IMR-90 (cell line): ENCODE measurements around the gene TADA1. TPM values are rescaled to one million over a fixed set of nuclear protein-coding genes. Genes with fewer than 3 reads are reported as not detected.

Source experiments
- ATAC-seq: fragments of 200-7000 bp; cut with Tn5 transposase; 2 replicates; pipeline ENCODE4 v1.9.1; 2020; ENCODE audit warnings: low read depth, mild to moderate bottlenecking, moderate library complexity
- BruUV-seq: library from RNA; stranded (reverse); fragments of 400-500 nt; replicated peaks from 2 replicates; lab custom pipeline; 2021; lab: Mats Ljungman, UMichigan
- CTCF ChIA-PET: fragments of 300-600 bp; formaldehyde crosslinking; extraction: SDS; loops from one replicate; lab custom pipeline; 2021; ENCODE audit warnings: antibody characterized with exemption; lab: Yijun Ruan, JAX
- POLR2A ChIA-PET: fragments of 300-600 bp; sonication (Branson Sonifier 250); formaldehyde crosslinking; loops from one replicate; lab custom pipeline; 2022; ENCODE audit warnings: antibody characterized with exemption; ENCODE audit not compliant: unreplicated experiment; lab: Charles Lee
- DNase-seq: peaks from one replicate; pipeline ENCODE4 v3.0.0; 2013
- H2AFZ ChIP-seq: replicated peaks from 2 replicates; pipeline ENCODE3; 2013; ENCODE audit warnings: low read length, mild to moderate bottlenecking; ENCODE audit not compliant: poor library complexity
- H2AK5ac ChIP-seq: 2 replicates; pipeline ENCODE4 v1.6.1; 2013; ENCODE audit warnings: low read depth, low read length, inconsistent platforms
- H2AK9ac ChIP-seq: replicated peaks from 2 replicates; pipeline ENCODE3; 2013; ENCODE audit warnings: mild to moderate bottlenecking, low read depth, low read length, moderate library complexity; ENCODE audit not compliant: poor library complexity
- H2BK120ac ChIP-seq: 2 replicates; pipeline ENCODE4 v1.6.1; 2013; ENCODE audit warnings: low read depth, low read length, inconsistent platforms
- H2BK15ac ChIP-seq: 3 replicates; pipeline ENCODE4 v1.6.1; 2013; ENCODE audit warnings: low read depth, low read length, inconsistent platforms
- H2BK20ac ChIP-seq: 2 replicates; pipeline ENCODE4 v1.6.1; 2013; ENCODE audit warnings: low read depth, mild to moderate bottlenecking, inconsistent platforms, low read length, moderate library complexity
- H2BK5ac ChIP-seq: 2 replicates; pipeline ENCODE4 v1.6.1; 2013; ENCODE audit warnings: mild to moderate bottlenecking, low read depth, low read length, inconsistent platforms; ENCODE audit not compliant: poor library complexity, severe bottlenecking
- H3K14ac ChIP-seq: replicated peaks from 2 replicates; pipeline ENCODE4 v1.6.1; 2013; ENCODE audit warnings: low read depth, low read length, inconsistent platforms
- H3K18ac ChIP-seq: 2 replicates; pipeline ENCODE4 v1.6.1; 2013; ENCODE audit warnings: low read depth, low read length, control low read depth
- H3K23ac ChIP-seq: 2 replicates; pipeline ENCODE4 v1.6.1; 2013; ENCODE audit warnings: low read depth, low read length, inconsistent platforms
- H3K27ac ChIP-seq: 2 replicates; pipeline ENCODE4 v1.5.1; 2013; ENCODE audit warnings: mild to moderate bottlenecking, control low read depth, low read length; ENCODE audit not compliant: insufficient read depth
- H3K27me3 ChIP-seq: 2 replicates; pipeline ENCODE4 v1.6.1; 2013; ENCODE audit warnings: low read length; ENCODE audit not compliant: control insufficient read depth, insufficient read depth
- H3K36me3 ChIP-seq: 2 replicates; pipeline ENCODE4 v1.6.1; 2013; ENCODE audit warnings: low read length, mixed read lengths; ENCODE audit not compliant: control insufficient read depth, insufficient read depth
- H3K4ac ChIP-seq: 2 replicates; pipeline ENCODE4 v1.6.1; 2013; ENCODE audit warnings: low read depth, low read length, inconsistent platforms
- H3K4me1 ChIP-seq: 2 replicates; pipeline ENCODE4 v1.6.1; 2013; ENCODE audit warnings: low read length, mixed read lengths; ENCODE audit not compliant: control insufficient read depth, insufficient read depth
- H3K4me2 ChIP-seq: 2 replicates; pipeline ENCODE4 v1.6.1; 2013; ENCODE audit warnings: low read depth, mild to moderate bottlenecking, control low read depth, low read length, moderate library complexity
- H3K4me3 ChIP-seq: 2 replicates; pipeline ENCODE4 v1.5.1; 2013; ENCODE audit warnings: low read depth, mild to moderate bottlenecking, control low read depth, low read length, moderate library complexity; ENCODE audit not compliant: insufficient read depth
- H3K56ac ChIP-seq: 2 replicates; pipeline ENCODE4 v1.6.1; 2013; ENCODE audit warnings: low read length, inconsistent platforms; ENCODE audit not compliant: insufficient read depth; ENCODE audit errors: extremely low read depth
- H3K79me1 ChIP-seq, 2 experiments: 2 replicates each; pipeline ENCODE4 v1.6.1; 2013; ENCODE audit warnings: low read length in 2 of 2, inconsistent platforms in 1 of 2, low read depth in 1 of 2
- H3K9ac ChIP-seq: 2 replicates; pipeline ENCODE4 v1.6.1; 2013; ENCODE audit warnings: low read depth, low read length, control low read depth
- H3K9me1 ChIP-seq: 2 replicates; pipeline ENCODE4 v1.6.1; 2013; ENCODE audit warnings: low read length, inconsistent platforms; ENCODE audit not compliant: insufficient read depth
- H3K9me3 ChIP-seq: 2 replicates; pipeline ENCODE4 v1.6.1; 2013; ENCODE audit warnings: low read length; ENCODE audit not compliant: control insufficient read depth, insufficient read depth
- H4K20me1 ChIP-seq: 2 replicates; pipeline ENCODE4 v1.6.1; 2013; ENCODE audit warnings: low read length, inconsistent platforms; ENCODE audit not compliant: insufficient read depth
- H4K5ac ChIP-seq: 2 replicates; pipeline ENCODE4 v1.6.1; 2013; ENCODE audit warnings: mild to moderate bottlenecking, low read depth, low read length, control low read depth
- H4K8ac ChIP-seq, 2 experiments: 2 replicates each; pipeline ENCODE4 v1.6.1; 2013; ENCODE audit warnings: low read depth in 2 of 2, low read length in 2 of 2, control low read depth in 1 of 2, inconsistent platforms in 1 of 2
- H4K91ac ChIP-seq: 2 replicates; pipeline ENCODE4 v1.6.1; 2013; ENCODE audit warnings: low read depth, low read length, inconsistent platforms; ENCODE audit not compliant: insufficient read depth
- BHLHE40 ChIP-seq: fragments of 150-350 bp; IDR thresholded peaks from 2 replicates; pipeline ENCODE4 v1.6.1; 2016; ENCODE audit warnings: mild to moderate bottlenecking, low read depth, low read length
- CEBPB ChIP-seq: IDR thresholded peaks from 2 replicates; pipeline ENCODE4 v1.6.1; 2012; ENCODE audit warnings: low read depth, low read length, improper control_type of control experiment
- CHD1 ChIP-seq: IDR thresholded peaks from 2 replicates; pipeline ENCODE4 v1.6.1; 2012; ENCODE audit warnings: low read depth, low read length, improper control_type of control experiment
- CTCF ChIP-seq: conservative IDR thresholded peaks from 2 replicates; pipeline ENCODE4 v1.5.1; 2012; ENCODE audit warnings: mild to moderate bottlenecking, low read depth, low read length, improper control_type of control experiment
- ELK1 ChIP-seq: fragments of 150-350 bp; IDR thresholded peaks from 2 replicates; pipeline ENCODE4 v1.6.1; 2016; ENCODE audit warnings: low read depth, mild to moderate bottlenecking, low read length, moderate library complexity, borderline replicate concordance
- FOS ChIP-seq: fragments of 150-350 bp; IDR thresholded peaks from 2 replicates; pipeline ENCODE4 v1.6.1; 2016; ENCODE audit warnings: low read depth, low read length
- MAFK ChIP-seq: IDR thresholded peaks from 2 replicates; pipeline ENCODE4 v1.6.1; 2012; ENCODE audit warnings: low read depth, low read length, improper control_type of control experiment
- MAZ ChIP-seq: IDR thresholded peaks from 2 replicates; pipeline ENCODE4 v1.6.1; 2012; ENCODE audit warnings: low read depth, mild to moderate bottlenecking, low read length, improper control_type of control experiment, moderate library complexity, borderline replicate concordance
- MXI1 ChIP-seq: IDR thresholded peaks from 2 replicates; pipeline ENCODE4 v1.6.1; 2012; ENCODE audit warnings: low read depth, mild to moderate bottlenecking, low read length, moderate library complexity, borderline replicate concordance
- POLR2A ChIP-seq: IDR thresholded peaks from 2 replicates; pipeline ENCODE4 v1.6.1; 2012; ENCODE audit warnings: mild to moderate bottlenecking, low read depth, low read length
- RCOR1 ChIP-seq: IDR thresholded peaks from 2 replicates; pipeline ENCODE4 v1.6.1; 2012; ENCODE audit warnings: mild to moderate bottlenecking, low read length, improper control_type of control experiment; ENCODE audit not compliant: insufficient replicate concordance
- RFX5 ChIP-seq: IDR thresholded peaks from 2 replicates; pipeline ENCODE4 v1.8.0; 2012; ENCODE audit warnings: low read depth, mild to moderate bottlenecking, low read length, moderate library complexity
- SMC3 ChIP-seq: fragments of 150-350 bp; IDR thresholded peaks from 2 replicates; pipeline ENCODE4 v1.6.1; 2016; ENCODE audit warnings: low read depth, mild to moderate bottlenecking, antibody characterized with exemption, low read length, moderate library complexity
- USF2 ChIP-seq: fragments of 150-350 bp; IDR thresholded peaks from 2 replicates; pipeline ENCODE4 v1.6.1; 2017; ENCODE audit warnings: mild to moderate bottlenecking, antibody characterized with exemption, low read length, low read depth
- WGBS, 2 experiments: methylation state at CpG; one replicate each; pipeline versions ENCODE4 v1.1.5 to v1.1.7; 2013; ENCODE audit warnings: missing lambda C conversion rate in 2 of 2; ENCODE audit not compliant: insufficient read length in 1 of 2; ENCODE audit errors: extremely low coverage in 2 of 2; 5-methylcytosine and 5-hydroxymethylcytosine counted together
- dilution Hi-C: fragments of 300-500 bp; cut with HindIII; formaldehyde crosslinking; loops from one replicate; pipeline ENCODE4 v1.14.3; 2018; ENCODE audit warnings: low sequenced_read_pairs; ENCODE audit not compliant: unreplicated experiment
- in situ Hi-C: fragments of 300-500 bp; cut with MboI; formaldehyde crosslinking; loops from 3 replicates; pipeline ENCODE4 v1.14.3; 2019; ENCODE audit warnings: low sequenced_read_pairs, inconsistent platforms, mixed read lengths
- intact Hi-C: fragments of 100-400 bp; cut with micrococcal nuclease; formaldehyde crosslinking; loops from 2 replicates; pipeline ENCODE4 v1.10.0; 2022
- polyA plus RNA-seq, 3 experiments: library from polyadenylated mRNA; depleted of rRNA; stranded (reverse); fragments of >200 nt; gene quantifications; 2 replicates each; pipeline ENCODE4 v1.2.3, GENCODE V29; 2012; ENCODE audit warnings: low replicate concordance in 1 of 3
- total RNA-seq: library from RNA; depleted of rRNA; stranded (reverse); fragments of >200 nt; gene quantifications from 2 replicates; pipeline ENCODE4 v1.2.3, GENCODE V29; 2012

The TADA1 gene
- total and polyA plus RNA-seq, 2 of the 4 experiments (the other 2 are of a cell fraction): 8.2 to 16.8 TPM

- POLR2A ChIA-PET: no interaction called here
- DNase-seq: no peak
- Histone ChIP-seq H3K4me1 (no peaks in the 10 kb centered on the region), H3K36me3 (no peaks in the 10 kb centered on the region), H3K18ac (no peak overlapping the region), H2BK5ac (no peak overlapping the region), H3K23ac (no peak overlapping the region), H3K27me3 (peaks cover 53% of the 10 kb centered on the region), H3K56ac (no peak overlapping the region), H2AFZ (no peak overlapping the region), H4K8ac (no peak overlapping the region), H2BK15ac (no peak overlapping the region), H4K91ac (no peak overlapping the region), H3K4ac (no peak overlapping the region), H4K20me1 (no peaks in the 10 kb centered on the region), H2BK120ac (no peak overlapping the region), H3K14ac (no peak overlapping the region), H3K4me2 (no peak overlapping the region), H2AK5ac (no peak overlapping the region), H3K9me1 (no peaks in the 10 kb centered on the region; the same call in 1 of the 2 replicates), H3K27ac (no peak overlapping the region), H2BK20ac (no peak overlapping the region), H3K9ac (no peak overlapping the region), H3K4me3 (no peak overlapping the region), H3K79me1 (no peaks in the 10 kb centered on the region), H3K9me3 (no peaks in the 10 kb centered on the region), H2AK9ac (no peak overlapping the region), H4K5ac (no peak overlapping the region)
- TF ChIP-seq FOS: no peak
- no peak for TF ChIP-seq MAFK
- no peak for TF ChIP-seq BHLHE40
- TF ChIP-seq SMC3: no peak
- no peak for TF ChIP-seq MXI1
- no peak for TF ChIP-seq RCOR1
- TF ChIP-seq MAZ: no peak
- TF ChIP-seq POLR2A: no peak
- TF ChIP-seq CEBPB: no peak
- no peak for TF ChIP-seq CHD1
- TF ChIP-seq USF2: no peak
- no peak for TF ChIP-seq CTCF
- no peak for TF ChIP-seq ELK1
- no peak for TF ChIP-seq RFX5
- CTCF ChIA-PET: interaction anchor here (1.3 kb wide), 1 partner anchor 9 kb away, joined by 8 read pairs; no protein-coding TSS in a partner anchor
- 60% methylated on average over 2 of the region's 2 CpGs; no CpG with 5 or more reads in 1 of the 2 experiments for WGBS, 2 experiments
- BruUV-seq: no TSS peak
- intact Hi-C loops (no loop called here), dilution Hi-C loops (no loop called here), in situ Hi-C loops (loop anchor here (10.0 kb wide), 1 partner anchor 136 kb away; no protein-coding TSS in a partner anchor)
- ATAC-seq: no peak
These were observed 42.9 kb upstream of the TADA1 start for GRCh38 chr1:166918956-166919316.
